Activated CD8-positive, alpha-beta T cell treated with anti-CD3 and anti-CD28 coated beads for 36 hours (primary cell): ENCODE data around the gene COL20A1. TPM values are rescaled to one million over a fixed set of nuclear protein-coding genes. Genes with fewer than 3 reads are reported as not detected.
"Not testable (repeated sequence)": the region's sequence is repeated elsewhere in the genome, so short reads cannot be mapped to it uniquely, and the experiment has no call there.

ENCODE experiments used
- ATAC-seq: fragments of 200-7000 bp; cut with Tn5 transposase; one replicate; pipeline ENCODE4 v1.10.0; 2021; ENCODE audit warnings: mild to moderate bottlenecking, moderate library complexity
- CTCF ChIA-PET: fragments of 350-600 bp; sonication (Branson Sonifier 250); formaldehyde crosslinking; loops from one replicate; lab custom pipeline; 2021; ENCODE audit warnings: antibody characterized with exemption; lab: Charles Lee
- POLR2A ChIA-PET: fragments of 350-600 bp; sonication (Branson Sonifier 250); formaldehyde crosslinking; loops from one replicate; lab custom pipeline; 2021; ENCODE audit warnings: antibody characterized with exemption; lab: Charles Lee
- DNase-seq: peaks from one replicate; pipeline ENCODE4 v3.0.0-alpha.2; 2020
- H3K27ac Mint-ChIP-seq: one replicate; pipeline ENCODE4 v1.8.0; 2021; ENCODE audit warnings: mild to moderate bottlenecking, mixed read lengths
- H3K27me3 Mint-ChIP-seq: one replicate; pipeline ENCODE4 v1.8.0; 2021; ENCODE audit warnings: mixed read lengths
- H3K36me3 Mint-ChIP-seq: one replicate; pipeline ENCODE4 v1.8.0; 2021; ENCODE audit warnings: low read depth, mixed read lengths
- H3K4me1 Mint-ChIP-seq: one replicate; pipeline ENCODE4 v1.8.0; 2021; ENCODE audit warnings: low read depth, mixed read lengths
- H3K4me3 Mint-ChIP-seq: one replicate; pipeline ENCODE4 v1.8.0; 2021; ENCODE audit warnings: mild to moderate bottlenecking, moderate library complexity, mixed read lengths
- H3K9me3 Mint-ChIP-seq: one replicate; pipeline ENCODE4 v1.8.0; 2021; ENCODE audit warnings: mixed read lengths
- intact Hi-C: fragments of 100-400 bp; cut with micrococcal nuclease; formaldehyde crosslinking; loops from one replicate; pipeline ENCODE4 v1.10.0; 2022
- total RNA-seq, 2 experiments: library from RNA; stranded (reverse); gene quantifications; one replicate each; pipeline ENCODE4 v1.2.3, GENCODE V29; 2021
- TF ChIP-seq, protein P1 (sequence below): fragments of 200-600 bp; IDR thresholded peaks from one replicate; pipeline ENCODE4 v1.8.0; 2022; ENCODE audit warnings: antibody characterized with exemption, mild to moderate bottlenecking

Gene COL20A1
- total RNA-seq, 2 experiments from 2014 or later = 0.04 TPM; not detected in 1

- Mint-ChIP-seq H3K27me3 (peaks cover 21% of the 10 kb centered on the region), H3K27ac (no peak overlapping the region), H3K4me1 (peaks cover 2% of the 10 kb centered on the region), H3K4me3 (no peak overlapping the region), H3K9me3 (no peaks in the 10 kb centered on the region), H3K36me3 (no peaks in the 10 kb centered on the region)
- POLR2A ChIA-PET = no interaction called here
- DNase-seq = no peak
- intact Hi-C loops = no loop called here
- no peak for ATAC-seq
- CTCF ChIA-PET = interaction anchor here (2.4 kb wide), 1 partner anchor 24 kb away, joined by 12 read pairs; no protein-coding TSS in a partner anchor
- TF ChIP-seq, protein P1, sequence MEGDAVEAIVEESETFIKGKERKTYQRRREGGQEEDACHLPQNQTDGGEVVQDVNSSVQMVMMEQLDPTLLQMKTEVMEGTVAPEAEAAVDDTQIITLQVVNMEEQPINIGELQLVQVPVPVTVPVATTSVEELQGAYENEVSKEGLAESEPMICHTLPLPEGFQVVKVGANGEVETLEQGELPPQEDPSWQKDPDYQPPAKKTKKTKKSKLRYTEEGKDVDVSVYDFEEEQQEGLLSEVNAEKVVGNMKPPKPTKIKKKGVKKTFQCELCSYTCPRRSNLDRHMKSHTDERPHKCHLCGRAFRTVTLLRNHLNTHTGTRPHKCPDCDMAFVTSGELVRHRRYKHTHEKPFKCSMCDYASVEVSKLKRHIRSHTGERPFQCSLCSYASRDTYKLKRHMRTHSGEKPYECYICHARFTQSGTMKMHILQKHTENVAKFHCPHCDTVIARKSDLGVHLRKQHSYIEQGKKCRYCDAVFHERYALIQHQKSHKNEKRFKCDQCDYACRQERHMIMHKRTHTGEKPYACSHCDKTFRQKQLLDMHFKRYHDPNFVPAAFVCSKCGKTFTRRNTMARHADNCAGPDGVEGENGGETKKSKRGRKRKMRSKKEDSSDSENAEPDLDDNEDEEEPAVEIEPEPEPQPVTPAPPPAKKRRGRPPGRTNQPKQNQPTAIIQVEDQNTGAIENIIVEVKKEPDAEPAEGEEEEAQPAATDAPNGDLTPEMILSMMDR = no peak
These were observed 45.2 kb upstream of the COL20A1 start for GRCh38 chr20:63247671-63248228.

DNA sequence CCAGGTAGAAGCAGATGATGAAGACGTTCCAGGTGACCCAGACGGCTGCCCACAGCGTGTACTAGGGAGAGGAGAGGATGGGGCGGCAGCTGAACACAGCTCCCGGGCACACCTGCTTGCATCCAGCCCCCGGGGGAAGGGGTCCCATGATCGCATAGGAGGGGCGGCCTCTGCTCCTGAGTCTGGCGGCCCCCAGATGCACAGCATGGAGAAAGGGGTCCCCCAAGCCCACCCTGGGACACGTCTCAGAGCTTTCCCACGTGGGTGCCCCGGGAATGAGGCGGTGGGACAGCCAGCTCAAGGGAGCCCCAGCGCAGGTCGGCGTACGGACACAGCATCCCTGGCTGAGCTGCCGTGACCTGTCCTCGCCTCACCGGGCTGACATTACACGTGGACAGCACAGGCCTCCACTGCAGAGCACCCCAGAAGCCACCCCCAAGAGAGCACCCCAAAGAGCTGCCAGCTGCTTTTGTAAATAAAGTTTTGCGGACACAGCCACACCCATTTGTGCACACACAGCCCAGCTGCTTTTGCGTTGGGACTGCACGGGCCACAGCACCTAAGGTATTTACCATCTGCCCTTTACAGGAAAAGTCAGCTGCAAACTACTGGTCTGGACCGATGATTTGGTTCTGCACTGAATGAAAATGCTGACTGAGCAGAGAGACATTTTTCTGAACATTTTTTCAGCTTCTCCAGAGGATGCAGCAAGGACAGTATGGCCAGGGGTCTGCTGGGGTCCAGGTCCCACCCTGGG lies 44.0 kb upstream of the COL20A1 start:
- Mint-ChIP-seq H3K4me1 (peaks cover 4% of the 10 kb centered on the region), H3K36me3 (no peaks in the 10 kb centered on the region), H3K27ac (no peak overlapping the region), H3K4me3 (no peak overlapping the region), H3K27me3 (peaks cover 25% of the 10 kb centered on the region), H3K9me3 (no peaks in the 10 kb centered on the region)
- POLR2A ChIA-PET = no interaction called here
- ATAC-seq (no peak), DNase-seq (no peak)
- CTCF ChIA-PET = interaction anchor here (2.4 kb wide), 1 partner anchor 26 kb away, joined by 12 read pairs; no protein-coding TSS in a partner anchor
- TF ChIP-seq, protein P1 = no peak
- intact Hi-C loops = no loop called here

DNA sequence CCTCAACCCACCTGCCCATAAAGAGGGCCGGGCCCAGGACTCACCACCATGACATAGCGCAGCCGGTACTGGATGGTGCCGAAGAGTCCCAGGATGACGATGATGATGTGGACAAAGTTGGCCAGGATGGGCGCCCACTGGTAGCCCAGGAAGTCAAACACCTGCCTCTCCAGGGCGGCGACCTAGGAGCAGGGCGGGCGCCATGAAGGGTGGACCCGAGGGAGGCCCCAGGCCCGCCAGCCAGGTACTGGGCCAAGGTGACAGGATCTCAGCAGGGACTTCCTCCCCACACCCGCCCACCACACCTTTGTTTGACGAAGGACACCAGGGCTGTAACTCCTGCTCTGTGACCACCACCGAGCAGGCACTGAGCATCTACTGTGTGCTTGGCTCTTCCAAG lies 43.1 kb upstream of the COL20A1 start:
- peaks cover 4% of the 10 kb centered on the region for H3K4me1 Mint-ChIP-seq
- H3K27ac Mint-ChIP-seq = no peak overlapping the region
- intact Hi-C loops = no loop called here
- no peaks in the 10 kb centered on the region for H3K36me3 Mint-ChIP-seq
- H3K4me3 Mint-ChIP-seq = no peak overlapping the region
- peaks cover 28% of the 10 kb centered on the region for H3K27me3 Mint-ChIP-seq
- DNase-seq (no peak), ATAC-seq (no peak)
- POLR2A ChIA-PET = no interaction called here
- CTCF ChIA-PET = interaction anchor here (2.4 kb wide), 1 partner anchor 27 kb away, joined by 12 read pairs; no protein-coding TSS in a partner anchor
- TF ChIP-seq, protein P1 = no peak
- no peaks in the 10 kb centered on the region for H3K9me3 Mint-ChIP-seq

DNA sequence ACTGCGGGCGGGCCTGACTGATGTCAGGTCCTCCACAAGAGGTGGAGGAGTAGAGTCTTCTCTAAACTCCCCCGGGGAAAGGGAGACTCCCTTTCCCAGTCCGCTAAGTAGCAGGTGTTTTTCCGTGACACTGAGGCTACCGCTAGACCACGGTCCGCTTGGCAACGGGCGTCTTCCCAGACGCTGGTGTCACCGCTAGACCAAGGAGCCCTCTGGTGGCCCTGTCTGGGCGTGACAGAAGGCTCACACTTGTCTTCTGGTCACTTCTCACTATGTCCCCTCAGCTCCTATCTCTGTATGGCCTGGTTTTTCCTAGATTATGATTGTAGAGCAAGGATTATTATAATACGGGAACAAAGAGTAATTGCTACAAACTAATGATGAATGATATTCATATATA lies 41.6 kb upstream of the COL20A1 start:
- H3K36me3 Mint-ChIP-seq, H3K4me1 Mint-ChIP-seq, intact Hi-C loops, H3K9me3 Mint-ChIP-seq, H3K4me3 Mint-ChIP-seq, ATAC-seq, H3K27ac Mint-ChIP-seq: not testable (repeated sequence)
- POLR2A ChIA-PET = interaction anchor here (1.0 kb wide), 1 partner anchor 15 kb away, joined by 3 read pairs; the partner anchor contains the start of gene BIRC7
- TF ChIP-seq, protein P1 = peak; percentile 29
- H3K27me3 Mint-ChIP-seq = peaks cover 37% of the 10 kb centered on the region
- CTCF ChIA-PET = interaction anchor here (1.0 to 2.5 kb wide), 2 partner anchors 25 to 28 kb away, joined by 3 to 11 read pairs; no protein-coding TSS in a partner anchor
- DNase-seq = peak; percentile 49
